ENCODE results near the gene NR6A1.

NR6A1 gene

GRCh38 chr9:124514874-124515273, 256.2 kb downstream of the NR6A1 start:
- DNase-seq: no peak

- DNase-seq: no peak
Observed at GRCh38 chr9:124514125-124514524, 257.0 kb downstream of the NR6A1 start.

GRCh38 chr9:124513376-124513994, 257.6 kb downstream of the NR6A1 start:
- no peak for DNase-seq

- DNase-seq: no peak
Observed at GRCh38 chr9:124512806-124513204, 258.3 kb downstream of the NR6A1 start.

DNA sequence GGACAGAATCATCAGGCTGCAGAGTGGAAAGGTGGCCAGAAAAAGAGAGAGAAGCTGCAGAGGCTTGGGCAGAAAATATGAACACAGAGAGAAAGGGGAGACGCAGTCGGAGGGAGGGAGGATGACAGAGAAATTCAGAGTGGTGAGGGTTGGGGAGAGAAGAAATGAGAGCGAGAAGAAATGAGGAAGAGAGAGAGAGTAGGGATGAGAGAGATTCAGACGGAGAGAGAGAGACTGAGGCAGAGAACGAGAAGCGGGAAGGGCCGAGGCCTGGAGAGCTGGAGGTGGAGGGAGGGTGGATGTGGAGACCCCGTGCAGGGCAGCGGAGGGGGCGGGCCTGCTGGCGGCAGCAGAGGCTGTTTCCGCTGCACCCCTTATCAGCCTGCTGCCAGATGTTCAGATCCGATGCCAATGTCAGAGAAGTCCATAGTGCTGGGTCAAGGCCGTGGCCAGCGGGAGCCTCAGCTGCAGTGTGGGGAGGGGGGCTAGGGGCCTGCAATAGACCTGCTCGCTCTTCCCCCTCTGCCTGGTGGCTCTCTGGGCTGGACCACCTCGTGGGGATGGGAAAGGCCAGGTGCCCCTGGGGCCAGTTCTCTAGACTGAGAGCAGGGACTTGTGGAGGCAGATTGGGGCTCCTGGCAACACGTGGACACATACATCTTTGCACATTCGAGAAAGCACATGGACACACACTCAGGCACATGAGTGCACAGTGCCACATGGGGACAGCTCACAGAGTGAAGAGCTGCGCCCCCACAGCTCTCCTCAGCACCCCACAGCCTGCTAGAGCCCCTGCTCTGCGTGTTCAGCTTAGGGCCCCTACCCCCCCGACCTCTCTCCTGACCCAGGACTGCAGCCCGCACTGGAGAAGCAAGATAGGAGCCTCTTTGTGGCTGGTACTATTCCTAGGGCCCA, 259.0 kb downstream of the NR6A1 start:
- no peak for DNase-seq

- no peak for DNase-seq
Observed at GRCh38 chr9:124511426-124511840, 259.7 kb downstream of the NR6A1 start.

- no peak for DNase-seq
Observed at GRCh38 chr9:124510650-124511425, 260.3 kb downstream of the NR6A1 start.

DNA sequence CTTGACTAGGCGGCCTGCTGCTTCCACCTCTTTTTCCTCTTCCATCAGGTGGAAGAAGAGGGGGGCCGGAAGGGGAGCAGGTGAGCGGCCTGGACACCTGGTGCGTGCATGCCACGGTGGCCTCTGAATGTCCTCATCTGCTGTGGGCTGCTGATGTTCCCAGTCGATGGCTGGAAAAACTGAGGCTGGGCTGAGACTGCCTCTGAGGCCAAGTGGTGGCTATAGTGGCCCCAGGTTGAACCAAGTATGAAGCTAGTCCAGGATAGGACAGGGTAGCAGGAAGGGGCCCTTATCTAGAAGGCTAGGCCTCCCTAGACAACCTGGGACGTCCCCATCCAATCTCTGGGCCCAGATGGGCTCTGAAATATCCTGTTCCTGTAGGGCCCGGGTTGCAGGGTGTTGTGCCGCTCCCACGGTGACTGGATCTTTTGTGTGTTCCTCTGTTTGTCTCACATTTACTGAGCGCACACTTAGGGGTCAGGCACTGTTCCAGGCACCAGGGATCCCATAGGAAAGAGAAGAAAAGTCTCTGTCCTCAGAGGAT, 263.2 kb downstream of the NR6A1 start:
- DNase-seq: no peak

DNA sequence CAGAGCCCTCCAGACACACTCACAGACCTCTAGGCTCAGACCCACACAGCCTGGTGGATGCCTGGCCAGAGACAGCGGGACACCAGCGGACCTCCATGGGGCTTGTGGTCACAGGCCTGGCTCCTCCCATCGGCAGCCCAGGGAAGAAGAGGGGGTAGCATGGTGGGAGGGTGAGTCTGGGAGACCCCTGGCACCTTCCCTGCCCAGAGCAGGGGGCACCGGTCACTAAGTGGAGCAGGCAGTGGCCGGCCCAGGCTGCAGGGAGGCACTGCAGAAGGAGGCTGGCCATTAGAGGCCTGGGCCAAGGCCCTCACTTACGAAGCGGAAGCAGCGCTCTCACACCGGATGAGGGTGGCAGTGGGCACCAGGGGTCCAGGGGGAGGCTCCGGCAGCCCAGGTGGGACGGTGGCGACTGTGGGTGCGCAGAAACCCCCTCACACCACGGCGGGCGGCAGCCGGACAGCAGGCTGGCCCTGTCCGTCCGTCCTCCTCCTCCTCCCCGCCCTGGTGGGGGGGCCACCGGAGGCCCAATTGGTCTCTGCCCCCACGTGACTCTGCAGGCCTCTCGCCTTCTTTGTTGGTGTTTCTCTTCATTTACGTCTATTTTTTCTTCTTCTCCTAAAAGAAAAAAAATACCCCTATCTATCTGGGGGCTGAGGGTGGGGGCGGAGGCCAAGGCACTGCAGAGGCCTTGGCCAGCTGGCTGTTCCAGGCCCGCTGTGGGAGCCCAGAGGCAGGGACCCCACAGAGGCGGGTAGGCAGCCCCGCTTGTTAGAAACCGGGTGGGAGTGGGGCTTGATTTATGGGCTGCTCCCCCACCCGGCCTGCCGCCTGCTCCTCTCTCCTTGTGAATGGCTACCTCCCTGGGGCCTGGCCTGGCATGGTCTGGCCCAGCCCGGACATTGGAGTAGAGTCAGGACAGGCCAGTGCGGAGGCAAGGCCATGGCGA, 263.9 kb downstream of the NR6A1 start, which contains the start of gene NR5A1:
Gene NR5A1, minus strand, starts transcription at position 469 of the 949 bp plus-strand sequence. CDS start 4,004 bp downstream, outside the sequence.
- peak; percentile 3 for DNase-seq

DNA sequence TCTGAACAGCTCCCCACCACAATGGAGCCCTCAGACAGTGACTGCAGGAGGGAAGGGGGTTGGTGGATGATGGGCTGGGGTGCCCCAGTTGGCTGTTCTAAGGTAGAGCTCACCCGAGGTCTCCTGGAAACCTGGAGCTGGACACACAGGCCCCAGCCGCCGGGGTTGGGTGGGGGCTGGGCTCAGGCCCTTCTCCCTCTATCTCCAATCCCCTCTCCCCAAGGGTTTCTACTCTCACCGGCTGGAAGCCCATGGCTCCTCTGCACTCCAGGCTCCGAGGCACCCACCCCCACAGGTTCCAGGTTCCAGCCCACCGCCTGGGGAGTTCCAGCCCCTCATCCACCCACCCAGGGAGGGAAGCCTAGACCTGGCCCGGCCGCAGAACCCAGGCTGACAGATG, 264.7 kb downstream of the NR6A1 start:
- peak; percentile 9 for DNase-seq

DNA sequence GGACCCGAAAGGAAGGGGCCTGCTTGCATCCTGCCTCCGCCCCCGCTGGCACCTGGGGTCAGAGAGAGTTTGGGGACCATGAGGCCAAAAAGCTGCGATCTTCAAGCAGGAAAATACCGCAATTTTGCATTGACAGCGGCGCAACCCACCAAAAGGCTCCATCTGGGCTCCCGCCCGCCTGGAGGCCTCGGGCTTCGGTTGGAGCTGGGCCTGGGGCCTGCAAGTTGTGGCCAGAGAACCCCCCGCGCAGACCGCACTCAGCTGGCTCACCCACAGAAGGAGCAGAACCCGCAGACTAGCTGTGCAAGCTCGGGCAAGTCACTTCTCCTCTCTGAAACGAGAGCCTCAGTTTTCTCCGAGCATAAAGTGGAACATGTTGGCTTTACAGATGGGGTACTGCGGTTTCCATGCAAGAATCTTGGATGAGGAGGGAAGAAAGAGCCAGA, 265.2 kb downstream of the NR6A1 start:
- DNase-seq: peak; percentile 22

DNA sequence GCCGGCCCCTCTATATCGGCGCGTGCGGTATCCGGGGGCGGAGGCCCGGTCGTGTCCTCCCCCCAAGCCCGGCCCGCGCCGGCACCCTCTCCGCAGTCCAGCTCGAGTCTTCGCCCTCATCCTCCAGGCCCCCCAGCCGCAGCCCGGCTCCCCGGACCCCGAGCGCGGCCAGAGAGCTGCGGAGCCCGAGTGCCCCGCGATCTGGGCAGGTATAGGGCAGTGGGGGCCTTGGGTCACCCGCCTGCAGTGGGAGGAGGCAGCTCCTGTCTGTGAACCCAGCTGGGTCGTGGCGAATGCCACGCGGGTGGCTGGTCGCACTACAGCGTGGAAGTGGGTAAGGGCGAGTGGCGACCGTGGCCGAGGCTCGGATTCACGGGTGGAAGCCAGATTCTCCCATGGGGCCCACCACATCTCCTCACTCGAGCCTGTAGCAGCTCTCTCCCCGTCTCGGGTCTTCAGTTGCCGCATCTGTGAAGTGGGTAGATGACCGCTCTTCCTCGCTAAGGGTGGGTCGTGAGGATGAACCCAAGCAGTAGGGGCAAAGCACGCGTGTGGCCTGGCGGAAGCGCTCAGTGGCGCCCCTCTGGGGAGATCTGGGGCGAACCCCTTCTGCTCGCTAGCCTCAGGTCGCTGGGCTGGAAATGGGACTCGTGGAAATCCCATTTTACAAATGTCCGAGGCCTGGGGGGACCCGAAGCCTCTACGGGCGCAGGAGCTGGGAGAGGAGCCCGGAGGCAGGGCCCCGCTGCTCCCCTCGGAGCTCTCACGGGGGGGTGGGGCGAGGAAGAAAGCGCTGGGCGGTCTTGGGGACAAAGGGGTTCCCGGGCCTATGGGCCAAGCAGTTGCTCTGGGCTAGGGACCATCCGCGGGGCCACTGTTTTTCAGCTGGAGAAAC, 265.9 kb downstream of the NR6A1 start:
- DNase-seq: peak; percentile 44

DNA sequence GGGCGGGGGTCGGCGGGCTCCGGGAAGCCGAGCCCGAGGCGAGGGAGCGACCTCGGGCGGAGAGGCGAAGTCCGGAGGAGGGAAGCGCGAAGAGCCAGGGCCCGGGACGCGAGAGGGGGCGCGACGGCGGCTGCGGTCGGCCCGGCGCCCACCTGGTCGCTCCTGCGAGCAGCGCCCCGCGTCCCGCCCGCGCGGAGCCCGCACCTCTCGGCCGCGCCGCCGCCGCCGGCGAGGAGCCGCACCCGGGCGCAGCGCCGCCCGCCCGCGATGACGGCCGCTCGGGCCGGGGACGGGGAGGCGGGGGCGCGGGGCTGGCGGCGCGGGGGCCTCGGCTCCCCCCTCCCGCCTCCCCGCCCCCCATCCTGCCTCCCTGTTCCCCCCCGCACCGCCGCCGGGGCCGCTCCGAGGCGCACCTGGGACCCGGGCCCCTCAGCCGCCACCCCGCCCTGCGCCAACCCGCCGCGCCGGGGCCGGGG, 266.5 kb downstream of the NR6A1 start:
- no peak for DNase-seq

DNA sequence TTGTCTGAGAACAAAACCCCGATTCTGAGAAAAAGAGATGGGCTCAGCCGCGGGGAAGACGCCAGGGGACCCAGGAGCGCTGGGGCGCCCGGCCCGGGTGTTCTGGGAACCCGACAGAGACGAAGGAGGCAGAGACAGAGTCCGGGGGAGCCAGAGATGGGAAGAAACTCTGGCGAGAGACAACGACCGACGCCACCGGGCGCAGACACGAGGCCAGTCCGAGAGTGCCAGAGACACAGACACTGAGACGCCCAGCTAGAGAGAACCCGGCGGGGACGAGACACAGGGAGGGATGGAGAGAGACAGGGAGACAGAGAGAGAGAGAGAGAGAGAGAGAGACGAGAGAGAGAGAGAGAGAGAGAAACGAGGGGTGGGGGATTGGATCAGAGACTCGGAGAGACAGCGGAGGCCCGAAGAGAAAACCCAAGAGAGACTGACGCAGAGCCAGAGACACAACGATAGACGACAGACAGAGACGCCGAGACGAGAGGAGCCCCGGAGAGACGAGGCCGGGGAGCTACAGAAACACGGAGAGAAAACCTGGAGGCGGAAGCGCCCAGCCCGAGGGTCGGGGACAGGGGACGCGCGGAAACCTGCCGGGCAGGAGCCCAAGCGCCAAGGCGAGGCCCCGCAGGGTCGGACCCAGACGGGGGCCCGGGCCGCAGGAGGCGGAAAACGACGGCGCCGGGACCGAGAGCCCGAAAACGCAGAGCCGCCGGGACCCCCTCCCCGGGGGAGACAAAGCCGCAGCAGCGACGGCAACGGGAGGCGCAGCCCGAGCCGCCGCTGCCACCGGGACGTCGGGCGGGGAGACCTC, 267.2 kb downstream of the NR6A1 start:
- DNase-seq: peak; percentile 62

- peak; percentile 77 for DNase-seq
Observed at GRCh38 chr9:124502711-124503702, 268.1 kb downstream of the NR6A1 start.

DNA sequence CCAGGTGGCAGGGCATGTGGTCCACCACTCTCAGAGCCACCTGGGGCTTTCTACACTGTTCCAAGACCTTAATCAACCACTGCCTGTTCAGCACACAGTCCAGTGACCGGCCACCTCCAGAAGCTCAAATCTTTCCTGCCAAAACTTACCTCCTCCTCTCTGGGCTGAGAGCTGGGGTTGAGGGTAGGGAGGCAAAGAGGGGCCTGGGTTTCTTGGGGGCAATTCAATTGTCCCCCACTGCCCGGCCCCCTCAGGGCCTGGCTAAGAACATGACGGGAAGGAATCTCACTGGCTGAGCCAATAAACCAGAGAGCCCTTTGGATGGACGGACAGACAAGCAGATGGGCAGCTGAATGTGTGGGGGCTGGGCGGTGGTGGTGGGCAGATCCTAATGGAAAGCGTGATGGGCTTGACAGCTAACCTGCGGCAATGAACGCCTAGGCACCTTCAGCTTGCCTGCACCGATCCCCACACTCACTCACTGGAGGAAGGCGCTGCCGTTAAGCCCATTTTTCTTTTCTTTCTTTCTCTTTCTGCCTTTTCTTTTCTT, 269.3 kb downstream of the NR6A1 start:
- no peak for DNase-seq

DNA sequence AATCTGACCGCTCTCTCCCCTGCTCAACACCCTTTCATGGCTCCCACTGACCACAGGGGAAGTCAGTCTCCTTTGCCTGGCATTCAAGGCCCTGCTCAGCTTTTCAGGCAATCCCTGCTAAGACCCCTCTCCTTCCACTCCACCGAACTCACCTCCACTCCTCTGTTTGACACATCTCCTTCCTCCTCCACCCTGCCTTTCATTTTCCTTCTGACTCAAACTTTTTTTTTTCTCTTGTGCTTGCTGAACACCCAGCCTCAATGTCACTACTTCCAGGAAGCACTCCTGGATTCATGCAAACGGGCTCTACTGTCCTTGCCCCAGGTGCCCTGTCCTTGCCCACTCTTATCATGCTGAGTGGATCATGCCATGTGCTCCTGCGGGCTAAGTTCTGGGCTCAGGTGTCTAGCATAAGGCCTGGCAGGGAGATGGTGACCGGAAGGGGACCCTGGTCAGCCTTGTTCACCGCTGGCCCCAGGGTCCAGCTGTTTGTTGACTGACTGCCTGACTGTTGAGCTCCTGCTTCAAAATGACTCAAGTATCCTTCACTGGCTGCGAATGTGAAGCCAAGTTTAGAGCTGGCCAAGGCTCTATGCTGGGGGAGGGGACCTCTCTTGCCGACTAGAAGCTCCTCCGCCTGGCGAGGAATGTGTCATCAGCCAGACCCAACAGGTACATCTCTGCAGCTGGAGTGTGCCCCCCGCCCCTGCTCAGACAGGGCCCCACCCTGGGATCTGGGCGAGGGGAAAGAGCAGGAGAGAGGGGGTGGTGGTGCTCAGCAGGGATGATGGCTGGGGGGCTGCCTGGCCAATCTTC, 270.1 kb downstream of the NR6A1 start:
- DNase-seq: no peak
